H1 (cell line): Measurements from ENCODE around the gene MBTPS1. TPM values are rescaled to one million over a fixed set of nuclear protein-coding genes. Genes with fewer than 3 reads are reported as not detected.

ENCODE experiments used
- CTCF ChIA-PET: fragments of 300-600 bp; sonication (Branson Sonifier 250); formaldehyde crosslinking; loops from one replicate; lab custom pipeline; 2021; ENCODE audit not compliant: partially characterized antibody; lab: Charles Lee
- POLR2A ChIA-PET: fragments of 300-600 bp; sonication (Branson Sonifier 250); formaldehyde crosslinking; loops from one replicate; lab custom pipeline; 2021; ENCODE audit warnings: inconsistent platforms; ENCODE audit not compliant: partially characterized antibody; lab: Charles Lee
- DNase-seq, 2 experiments: peaks; one replicate each; pipeline versions ENCODE4 v3.0.0 to v3.0.0-alpha.2; 2010 to 2022; ENCODE audit warnings: low spot score in 2 of 2, low read depth in 1 of 2, mixed read lengths in 1 of 2
- FAIRE-seq: peaks from 2 replicates; lab custom pipeline; 2011; peaks lifted over from hg19 to GRCh38; lab: Jason Lieb, UNC
- H2AFZ ChIP-seq: 2 replicates; pipeline ENCODE4 v1.8.1; 2012; ENCODE audit warnings: low read length, inconsistent platforms
- H2AK5ac ChIP-seq: 2 replicates; pipeline ENCODE4 v1.6.1; 2013; ENCODE audit warnings: low read depth, low read length
- H2BK120ac ChIP-seq: replicated peaks from 2 replicates; pipeline ENCODE3; 2013; ENCODE audit warnings: low read depth, low read length, inconsistent platforms
- H2BK12ac ChIP-seq: 2 replicates; pipeline ENCODE4 v1.6.1; 2013; ENCODE audit warnings: low read depth, low read length
- H2BK15ac ChIP-seq: 2 replicates; pipeline ENCODE4 v1.6.1; 2013; ENCODE audit warnings: low read length
- H2BK20ac ChIP-seq: 2 replicates; pipeline ENCODE4 v1.6.1; 2013; ENCODE audit warnings: low read length
- H2BK5ac ChIP-seq: 2 replicates; pipeline ENCODE4 v1.6.1; 2013; ENCODE audit warnings: low read depth, low read length
- H3K14ac ChIP-seq: 2 replicates; pipeline ENCODE4 v1.6.1; 2013; ENCODE audit warnings: inconsistent platforms; ENCODE audit not compliant: insufficient read length
- H3K18ac ChIP-seq: 2 replicates; pipeline ENCODE4 v1.6.1; 2013; ENCODE audit warnings: low read length; ENCODE audit errors: extremely low read depth
- H3K23ac ChIP-seq: 2 replicates; pipeline ENCODE4 v1.6.1; 2013; ENCODE audit warnings: inconsistent platforms; ENCODE audit not compliant: insufficient read length
- H3K23me2 ChIP-seq: 2 replicates; pipeline ENCODE4 v1.6.1; 2013; ENCODE audit warnings: low read depth, low read length
- H3K27ac ChIP-seq: 2 replicates; pipeline ENCODE4 v1.6.1; 2011; ENCODE audit warnings: low read depth, low read length, inconsistent platforms
- H3K27me3 ChIP-seq, 4 experiments: replicated peaks in 1 of 4; 1 replicate in 1 of 4; 2 replicates in 3 of 4; pipeline versions ENCODE4 v1.6.1 to v1.8.1; 2011 to 2013; ENCODE audit warnings: low read length in 3 of 4, mild to moderate bottlenecking in 3 of 4, inconsistent platforms in 2 of 4, mixed read lengths in 2 of 4, moderate library complexity in 1 of 4; ENCODE audit not compliant: control insufficient read depth in 3 of 4, insufficient read depth in 3 of 4; ENCODE audit errors: extremely low read depth in 1 of 4
- H3K36me3 ChIP-seq, 4 experiments: 2 replicates each; pipeline versions ENCODE4 v1.6.1 to v1.8.1; 2011 to 2013; ENCODE audit warnings: mild to moderate bottlenecking in 4 of 4, low read length in 3 of 4, moderate library complexity in 2 of 4, control low read depth in 1 of 4, inconsistent platforms in 1 of 4; ENCODE audit not compliant: insufficient read depth in 4 of 4, control insufficient read depth in 2 of 4
- H3K4ac ChIP-seq: replicated peaks from 2 replicates; pipeline ENCODE3; 2013; ENCODE audit warnings: low read length, low read depth, mixed read lengths, inconsistent platforms; ENCODE audit not compliant: insufficient read length
- H3K4me1 ChIP-seq, 4 experiments: replicated peaks in 1 of 4; 1 replicate in 1 of 4; 2 replicates in 3 of 4; pipeline versions ENCODE4 v1.6.1 to v1.8.1; 2011 to 2013; ENCODE audit warnings: low read length in 3 of 4, inconsistent platforms in 2 of 4, mixed read lengths in 1 of 4; ENCODE audit not compliant: insufficient read depth in 4 of 4, control insufficient read depth in 3 of 4
- H3K4me2 ChIP-seq, 2 experiments: 2 replicates each; pipeline versions ENCODE4 v1.6.1 to v1.8.1; 2011 to 2013; ENCODE audit warnings: low read depth in 2 of 2, low read length in 2 of 2, control low read depth in 1 of 2, inconsistent platforms in 1 of 2, mild to moderate bottlenecking in 1 of 2; ENCODE audit not compliant: insufficient read depth in 1 of 2
- H3K4me3 ChIP-seq, 4 experiments: fragments of 200-600, 300-600 bp in 1 of 4; sonication (generic), shearing (Covaris generic), sonication (Bioruptor Twin) in 1 of 4; 2 replicates each; pipeline versions ENCODE4 v1.5.1 to v1.8.1; 2011 to 2016; ENCODE audit warnings: low read length in 4 of 4, low read depth in 3 of 4, control low read depth in 2 of 4, inconsistent platforms in 2 of 4, mild to moderate bottlenecking in 2 of 4, mixed read lengths in 1 of 4, moderate library complexity in 1 of 4; ENCODE audit not compliant: insufficient read depth in 2 of 4; ENCODE audit errors: extremely low read depth in 1 of 4
- H3K56ac ChIP-seq: replicated peaks from 2 replicates; pipeline ENCODE3; 2013; ENCODE audit warnings: low read depth, mild to moderate bottlenecking, mixed read lengths, low read length, inconsistent platforms; ENCODE audit not compliant: insufficient read length
- H3K79me1 ChIP-seq: 2 replicates; pipeline ENCODE4 v1.6.1; 2013; ENCODE audit warnings: low read depth, low read length, control low read depth
- H3K79me2 ChIP-seq, 2 experiments: 2 replicates each; pipeline versions ENCODE4 v1.6.1 to v1.8.1; 2012 to 2013; ENCODE audit warnings: low read length in 2 of 2, mild to moderate bottlenecking in 2 of 2, inconsistent platforms in 1 of 2; ENCODE audit not compliant: insufficient read depth in 2 of 2, control insufficient read depth in 1 of 2
- H3K9ac ChIP-seq, 4 experiments: replicated peaks in 1 of 4; 1 replicate in 1 of 4; 2 replicates in 3 of 4; pipeline versions ENCODE4 v1.6.1 to v1.8.1; 2011 to 2013; ENCODE audit warnings: low read depth in 3 of 4, low read length in 3 of 4, control low read depth in 2 of 4, mild to moderate bottlenecking in 2 of 4, moderate library complexity in 2 of 4, inconsistent platforms in 1 of 4; ENCODE audit errors: extremely low read depth in 1 of 4
- H3K9me3 ChIP-seq, 2 experiments: 2 replicates each; pipeline versions ENCODE4 v1.6.1 to v1.8.1; 2012 to 2013; ENCODE audit warnings: mild to moderate bottlenecking in 2 of 2, moderate library complexity in 2 of 2, control low read depth in 1 of 2, inconsistent platforms in 1 of 2, low read depth in 1 of 2, low read length in 1 of 2, mixed read lengths in 1 of 2; ENCODE audit not compliant: insufficient read depth in 2 of 2
- H4K20me1 ChIP-seq, 2 experiments: replicated peaks in 1 of 2; 2 replicates each; pipeline versions ENCODE3 to v1.8.1; 2011 to 2013; ENCODE audit warnings: inconsistent platforms in 2 of 2, low read length in 2 of 2, mild to moderate bottlenecking in 1 of 2; ENCODE audit not compliant: insufficient read depth in 2 of 2, control insufficient read depth in 1 of 2
- H4K5ac ChIP-seq: 2 replicates; pipeline ENCODE4 v1.6.1; 2013; ENCODE audit warnings: low read length, low read depth, mixed read lengths, inconsistent platforms; ENCODE audit not compliant: insufficient read length
- H4K8ac ChIP-seq: 2 replicates; pipeline ENCODE4 v1.8.0; 2013; ENCODE audit warnings: mild to moderate bottlenecking, moderate library complexity, low read length, inconsistent platforms; ENCODE audit not compliant: insufficient read depth; ENCODE audit errors: extremely low read depth
- H4K91ac ChIP-seq: replicated peaks from 2 replicates; pipeline ENCODE3; 2013; ENCODE audit warnings: low read length, mixed read lengths, inconsistent platforms; ENCODE audit not compliant: insufficient read length
- CBX5 ChIP-seq: fragments of 300-800, 300-1000 bp; sonication (generic); IDR thresholded peaks from 2 replicates; pipeline ENCODE4 v1.7.1; 2016; ENCODE audit warnings: antibody characterized with exemption, low read length, low read depth
- EGR1 ChIP-seq: IDR thresholded peaks from 2 replicates; pipeline ENCODE4 v1.6.1; 2011; ENCODE audit warnings: low read depth, low read length, borderline replicate concordance
- JUN ChIP-seq: IDR thresholded peaks from 2 replicates; pipeline ENCODE4 v1.6.1; 2011; ENCODE audit warnings: low read depth, mild to moderate bottlenecking, improper control_type of control experiment, low read length
- RXRA ChIP-seq: IDR thresholded peaks from 2 replicates; pipeline ENCODE4 v1.6.1; 2011; ENCODE audit warnings: low read depth, mild to moderate bottlenecking, low read length, moderate library complexity; ENCODE audit not compliant: insufficient read depth
- SAP30 ChIP-seq: fragments of 300-600 bp; sonication (generic); IDR thresholded peaks from 2 replicates; pipeline ENCODE4 v1.7.1; 2012; ENCODE audit warnings: low read length, moderate library complexity, mild to moderate bottlenecking, inconsistent platforms; ENCODE audit not compliant: insufficient read depth, insufficient replicate concordance
- SIRT6 ChIP-seq: IDR thresholded peaks from one replicate; pipeline ENCODE4 v1.7.1; 2012; ENCODE audit warnings: low read length, inconsistent platforms
- SIX5 ChIP-seq: IDR thresholded peaks from 2 replicates; pipeline ENCODE4 v1.6.1; 2011; ENCODE audit warnings: mild to moderate bottlenecking, low read depth, low read length
- SP2 ChIP-seq: IDR thresholded peaks from 2 replicates; pipeline ENCODE4 v1.6.1; 2012; ENCODE audit warnings: mild to moderate bottlenecking, low read length, inconsistent platforms
- TAF7 ChIP-seq: optimal IDR thresholded peaks from 2 replicates; pipeline ENCODE3; 2011; ENCODE audit warnings: low read depth, mild to moderate bottlenecking, inconsistent platforms, low read length, moderate library complexity, borderline replicate concordance
- WGBS, 2 experiments: shearing (Covaris generic) in 1 of 2; methylation state at CpG; one replicate each; pipeline versions ENCODE4 v1.1.6 to v1.1.7; 2013 to 2015; ENCODE audit warnings: low lambda C conversion rate in 2 of 2, mixed read lengths in 2 of 2, inconsistent platforms in 1 of 2, low coverage in 1 of 2, missing lambda C conversion rate in 1 of 2; ENCODE audit not compliant: insufficient replicate concordance in 2 of 2, insufficient coverage in 1 of 2, insufficient read length in 1 of 2; ENCODE audit errors: extremely low coverage in 1 of 2, missing lambda C conversion rate in 1 of 2; 5-methylcytosine and 5-hydroxymethylcytosine counted together
- polyA plus RNA-seq, 7 experiments: library from polyadenylated mRNA; depleted of rRNA in 3 of 7; stranded (reverse) in 5 of 7; unstranded in 2 of 7; fragments of >200 nt in 5 of 7; fragments of 200-250 nt in 2 of 7; gene quantifications; 1 replicate in 5 of 7; 2 replicates in 1 of 7; 4 replicates in 1 of 7; pipeline versions ENCODE4 v1.2.1 to v1.2.3, GENCODE V29; 2011 to 2013; ENCODE audit warnings: missing spikeins in 2 of 7, mixed read lengths in 2 of 7
- total RNA-seq: library from RNA; stranded (reverse); fragmentation: NEBNext Ultra II Directional; extraction: Animal tissue kit (Norgen Biotek cat#: 25700); gene quantifications from 2 replicates; pipeline ENCODE4 v1.2.1, GENCODE V29; 2021
- TF ChIP-seq, protein P1 (sequence below): IDR thresholded peaks from 2 replicates; pipeline ENCODE4 v1.6.1; 2012; ENCODE audit warnings: inconsistent platforms

The MBTPS1 gene
- total and polyA plus RNA-seq, 2 of the 8 experiments (the other 6 are each of a cell fraction or from before 2014, with no cell fraction given): 30.6 to 53.3 TPM

DNA sequence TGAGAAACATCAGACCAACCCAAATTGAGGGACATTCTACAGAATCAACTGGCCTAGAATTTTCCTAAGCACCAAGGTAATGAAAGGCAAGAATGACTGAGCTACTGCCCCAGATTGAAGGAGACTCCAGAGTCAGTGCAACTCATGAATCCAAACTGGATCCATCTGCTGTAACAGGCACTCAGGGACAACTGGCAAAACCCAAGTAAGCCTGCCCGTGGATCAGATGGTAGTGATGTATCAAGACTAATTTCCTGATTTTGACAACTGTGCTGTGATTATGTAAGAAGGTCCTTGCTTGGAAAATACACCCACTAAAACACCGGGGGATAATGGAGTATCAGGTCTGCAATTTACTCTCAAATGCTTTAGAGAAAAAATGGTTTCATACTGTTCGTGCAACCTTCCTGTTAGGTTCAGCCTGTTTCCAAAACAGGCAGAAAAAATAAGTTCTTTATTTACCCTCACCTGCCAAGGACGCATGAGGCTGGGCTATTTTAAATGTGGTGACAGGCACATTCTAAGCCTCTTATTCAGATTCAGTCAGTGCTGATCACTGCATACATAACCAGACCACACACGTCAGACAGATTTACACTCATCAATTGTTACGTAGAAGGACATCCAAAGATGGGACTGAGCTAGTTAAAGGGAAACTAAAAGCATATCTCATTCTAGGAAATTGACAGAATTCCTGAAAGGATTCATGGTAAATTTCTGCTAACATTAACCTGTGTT lies 7.0 kb downstream of the MBTPS1 start:
- TF ChIP-seq JUN: no peak
- no peak for TF ChIP-seq CBX5
- TF ChIP-seq, protein P1, sequence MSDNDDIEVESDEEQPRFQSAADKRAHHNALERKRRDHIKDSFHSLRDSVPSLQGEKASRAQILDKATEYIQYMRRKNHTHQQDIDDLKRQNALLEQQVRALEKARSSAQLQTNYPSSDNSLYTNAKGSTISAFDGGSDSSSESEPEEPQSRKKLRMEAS: no peak
- TF ChIP-seq SP2: no peak
- TF ChIP-seq EGR1: no peak
- no peak for TF ChIP-seq SAP30
- no peak for TF ChIP-seq SIX5
- no peak for TF ChIP-seq SIRT6
- TF ChIP-seq RXRA: no peak
- no peak for TF ChIP-seq TAF7
- POLR2A ChIA-PET: no interaction called here
- no peak for DNase-seq

More for the DNA sequence above, 7.0 kb downstream of the MBTPS1 start:
- no peak overlapping the region for H2AFZ ChIP-seq
- no peak overlapping the region for H3K23ac ChIP-seq
- H4K20me1 ChIP-seq: peaks cover 16 to 25% of the 10 kb centered on the region in 2 experiments
- H2AK5ac ChIP-seq: no peak overlapping the region
- CTCF ChIA-PET: interaction anchor here (1.3 kb wide), 1 partner anchor 66 kb away, joined by 4 read pairs; no protein-coding TSS in a partner anchor
- H2BK120ac ChIP-seq: no peak overlapping the region
- H2BK20ac ChIP-seq: no peak overlapping the region
- no peak overlapping the region for H4K5ac ChIP-seq
- no peak overlapping the region for H2BK15ac ChIP-seq
- no peak overlapping the region for H2BK12ac ChIP-seq
- no peaks in the 10 kb centered on the region for H3K23me2 ChIP-seq
- H3K4ac ChIP-seq: no peak overlapping the region
- H3K9me3 ChIP-seq: no peaks in the 10 kb centered on the region
- no peak overlapping the region for H3K14ac ChIP-seq
- H3K9ac ChIP-seq: peak overlapping the region in 1 of 4 experiments; percentile 17; a peak in 2 of 7 replicates
- no peak overlapping the region for H3K18ac ChIP-seq
- no peaks in the 10 kb centered on the region for H3K4me1 ChIP-seq
- H3K79me2 ChIP-seq: peaks cover 7 to 94% of the 10 kb centered on the region in 2 experiments
- peaks cover 0 to 4% (median 0%) of the 10 kb centered on the region in 4 experiments; a peak in 3 of 8 replicates for H3K36me3 ChIP-seq
- no peak overlapping the region for H3K56ac ChIP-seq
- no peak overlapping the region for H2BK5ac ChIP-seq
- H4K91ac ChIP-seq: no peak overlapping the region
- FAIRE-seq: no peak
- WGBS, 2 experiments: 84% methylated on average over 6 of the region's 6 CpGs; no CpG with 5 or more reads in 1 of the 2 experiments
- H3K4me2 ChIP-seq: no peak overlapping the region
- no peak overlapping the region for H3K4me3 ChIP-seq
- H4K8ac ChIP-seq: no peak overlapping the region
- H3K27me3 ChIP-seq: no peaks in the 10 kb centered on the region
- peaks cover 14% of the 10 kb centered on the region; the same call in 1 of the 2 replicates for H3K79me1 ChIP-seq
- no peak overlapping the region for H3K27ac ChIP-seq
